Neural cell (in vitro differentiated cells): ENCODE data around the gene LTB4R2. TPM values are rescaled to one million over a fixed set of nuclear protein-coding genes. Genes with fewer than 3 reads are reported as not detected.

Experiments
- H2AFZ ChIP-seq: fragments of 200-600, 300-800 bp; sonication (generic), shearing (Covaris generic); 2 replicates; pipeline ENCODE4 v1.6.0; 2014; ENCODE audit warnings: low read depth, mild to moderate bottlenecking, antibody characterized with exemption, low read length, moderate library complexity
- H3F3A ChIP-seq: fragments of 200-600 bp; shearing (Covaris generic); 2 replicates; pipeline ENCODE4 v1.6.1; 2016; ENCODE audit warnings: mild to moderate bottlenecking, moderate library complexity, mixed read lengths, antibody characterized with exemption, low read length; ENCODE audit not compliant: insufficient read depth, poor library complexity, severe bottlenecking
- H3K27ac ChIP-seq: fragments of 200-600, 300-800 bp; sonication (generic), shearing (Covaris generic); 2 replicates; pipeline ENCODE4 v1.5.1; 2014; ENCODE audit warnings: mild to moderate bottlenecking, low read length, moderate library complexity
- H3K27me3 ChIP-seq: fragments of 300-800, 200-600 bp; sonication (generic), shearing (Covaris generic); 2 replicates; pipeline ENCODE4 v1.6.0; 2014; ENCODE audit warnings: mild to moderate bottlenecking, low read depth, low read length, moderate library complexity; ENCODE audit not compliant: insufficient read depth
- H3K36me3 ChIP-seq: fragments of 300-800, 200-600 bp; sonication (generic), shearing (Covaris generic); 2 replicates; pipeline ENCODE4 v1.5.1; 2014; ENCODE audit warnings: mild to moderate bottlenecking, antibody characterized with exemption, low read length, moderate library complexity; ENCODE audit not compliant: insufficient read depth
- H3K4me2 ChIP-seq: fragments of 300-800, 200-600 bp; sonication (generic), shearing (Covaris generic); 2 replicates; pipeline ENCODE4 v1.6.0; 2014; ENCODE audit warnings: mild to moderate bottlenecking, low read length
- H3K4me3 ChIP-seq: fragments of 300-800, 200-600 bp; sonication (generic), shearing (Covaris generic); 2 replicates; pipeline ENCODE4 v1.5.1; 2014; ENCODE audit warnings: mild to moderate bottlenecking, low read length, moderate library complexity
- H3K79me2 ChIP-seq: fragments of 200-600 bp; shearing (Covaris generic); replicated peaks from 2 replicates; pipeline ENCODE4 v1.6.0; 2014; ENCODE audit warnings: mild to moderate bottlenecking, low read length, moderate library complexity; ENCODE audit not compliant: insufficient read depth
- H3K9ac ChIP-seq: fragments of 300-800, 200-600 bp; sonication (generic), shearing (Covaris generic); 2 replicates; pipeline ENCODE4 v1.6.1; 2016; ENCODE audit warnings: mild to moderate bottlenecking, low read length, mixed read lengths
- H3K9me2 ChIP-seq: fragments of 200-600 bp; shearing (Covaris generic); 2 replicates; pipeline ENCODE4 v1.6.1; 2016; ENCODE audit warnings: mild to moderate bottlenecking, low read length, mixed read lengths; ENCODE audit not compliant: insufficient read depth
- H3K9me3 ChIP-seq: fragments of 200-600, 300-800 bp; sonication (generic), shearing (Covaris generic); 2 replicates; pipeline ENCODE4 v1.6.1; 2016; ENCODE audit warnings: mild to moderate bottlenecking, mixed run types, low read length, moderate library complexity, mixed read lengths
- H4K20me1 ChIP-seq: fragments of 200-600 bp; shearing (Covaris generic); 2 replicates; pipeline ENCODE4 v1.6.1; 2016; ENCODE audit warnings: mild to moderate bottlenecking, mixed run types; ENCODE audit not compliant: insufficient read depth
- EP300 ChIP-seq: fragments of 450-650 bp; conservative IDR thresholded peaks from 2 replicates; pipeline ENCODE4 v1.6.1; 2014; ENCODE audit warnings: antibody characterized with exemption, mild to moderate bottlenecking, moderate library complexity; ENCODE audit not compliant: poor library complexity, severe bottlenecking
- EZH2 ChIP-seq: fragments of 200-600, 300-800 bp; shearing (Covaris generic), sonication (generic); IDR thresholded peaks from 2 replicates; pipeline ENCODE4 v1.6.1; 2014; ENCODE audit warnings: antibody characterized with exemption, low read length, borderline replicate concordance, mild to moderate bottlenecking; ENCODE audit not compliant: insufficient read depth, poor library complexity, severe bottlenecking
- MXI1 ChIP-seq: fragments of 450-650 bp; conservative IDR thresholded peaks from 2 replicates; pipeline ENCODE4 v1.6.1; 2014; ENCODE audit warnings: antibody characterized with exemption, mild to moderate bottlenecking; ENCODE audit not compliant: poor library complexity, severe bottlenecking
- POLR2AphosphoS5 ChIP-seq: IDR thresholded peaks from 2 replicates; pipeline ENCODE4 v1.6.1; 2012
- RAD21 ChIP-seq: fragments of 450-650 bp; conservative IDR thresholded peaks from 2 replicates; pipeline ENCODE4 v1.6.1; 2014; ENCODE audit warnings: antibody characterized with exemption, mild to moderate bottlenecking, moderate library complexity
- REST ChIP-seq: IDR thresholded peaks from 2 replicates; pipeline ENCODE4 v1.6.1; 2012; ENCODE audit warnings: borderline replicate concordance
- SMC3 ChIP-seq: fragments of 450-650 bp; conservative IDR thresholded peaks from 2 replicates; pipeline ENCODE4 v1.6.1; 2014; ENCODE audit warnings: antibody characterized with exemption, mild to moderate bottlenecking, moderate library complexity; ENCODE audit not compliant: poor library complexity
- TAF1 ChIP-seq: IDR thresholded peaks from 2 replicates; pipeline ENCODE4 v1.6.1; 2012; ENCODE audit warnings: low read depth
- polyA plus RNA-seq: library from polyadenylated mRNA; depleted of rRNA; stranded (reverse); fragments of >200 nt; gene quantifications from 2 replicates; pipeline ENCODE4 v1.2.3, GENCODE V29; 2014
- TF ChIP-seq, protein P1 (sequence below): fragments of 450-650 bp; IDR thresholded peaks from 2 replicates; pipeline ENCODE4 v1.5.1; 2014; ENCODE audit warnings: antibody characterized with exemption, mild to moderate bottlenecking, moderate library complexity; ENCODE audit not compliant: poor library complexity, severe bottlenecking

LTB4R2 gene
- polyA plus RNA-seq, 1 donor from 2014 or later = 5.0 TPM

DNA sequence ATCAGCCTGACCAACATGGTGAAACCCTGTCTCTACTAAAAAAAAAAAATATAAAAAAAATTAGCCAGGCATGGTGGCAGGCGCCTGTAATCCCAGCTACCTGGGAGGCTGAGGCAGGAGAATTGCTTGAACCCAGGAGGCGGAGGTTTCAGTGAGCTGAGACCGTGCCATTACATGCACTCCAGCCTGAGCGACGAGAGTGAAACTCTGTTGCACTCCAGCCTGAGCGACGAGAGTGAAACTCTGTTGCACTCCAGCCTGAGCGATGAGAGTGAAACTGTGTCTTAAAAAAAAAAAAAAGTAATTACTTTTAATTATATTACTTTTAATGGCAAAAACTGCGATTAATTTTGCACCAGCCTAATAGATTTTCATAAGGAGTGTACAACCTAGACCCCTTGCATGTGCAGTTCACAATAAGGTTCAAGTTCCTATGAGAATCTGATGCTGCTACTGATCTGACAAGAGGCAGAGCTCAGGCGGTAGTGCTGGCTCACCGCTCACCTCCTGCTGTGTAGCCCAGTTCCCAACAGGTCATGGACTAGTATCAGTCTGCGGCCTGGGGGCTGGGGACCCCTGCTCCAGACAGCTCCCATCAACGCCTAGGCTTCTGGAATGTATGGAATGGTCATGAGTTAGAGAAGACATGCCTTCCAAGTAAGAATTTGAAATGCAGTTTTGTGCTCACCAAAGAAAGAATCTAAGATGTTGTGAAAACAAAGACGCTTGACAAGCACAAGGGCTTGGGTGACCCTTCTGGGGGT, 11.5 kb downstream of the LTB4R2 start:
- Histone ChIP-seq H3K36me3 (no peaks in the 10 kb centered on the region), H3K9me2 (no peaks in the 10 kb centered on the region), H3K9me3 (no peaks in the 10 kb centered on the region), H3K27me3 (peaks cover 8% of the 10 kb centered on the region), H3K4me3 (no peak overlapping the region), H3F3A (no peaks in the 10 kb centered on the region), H2AFZ (no peak overlapping the region), H3K9ac (no peak overlapping the region), H3K79me2 (no peaks in the 10 kb centered on the region), H3K4me2 (no peak overlapping the region), H3K27ac (no peak overlapping the region), H4K20me1 (no peaks in the 10 kb centered on the region)
- TF ChIP-seq, protein P1, sequence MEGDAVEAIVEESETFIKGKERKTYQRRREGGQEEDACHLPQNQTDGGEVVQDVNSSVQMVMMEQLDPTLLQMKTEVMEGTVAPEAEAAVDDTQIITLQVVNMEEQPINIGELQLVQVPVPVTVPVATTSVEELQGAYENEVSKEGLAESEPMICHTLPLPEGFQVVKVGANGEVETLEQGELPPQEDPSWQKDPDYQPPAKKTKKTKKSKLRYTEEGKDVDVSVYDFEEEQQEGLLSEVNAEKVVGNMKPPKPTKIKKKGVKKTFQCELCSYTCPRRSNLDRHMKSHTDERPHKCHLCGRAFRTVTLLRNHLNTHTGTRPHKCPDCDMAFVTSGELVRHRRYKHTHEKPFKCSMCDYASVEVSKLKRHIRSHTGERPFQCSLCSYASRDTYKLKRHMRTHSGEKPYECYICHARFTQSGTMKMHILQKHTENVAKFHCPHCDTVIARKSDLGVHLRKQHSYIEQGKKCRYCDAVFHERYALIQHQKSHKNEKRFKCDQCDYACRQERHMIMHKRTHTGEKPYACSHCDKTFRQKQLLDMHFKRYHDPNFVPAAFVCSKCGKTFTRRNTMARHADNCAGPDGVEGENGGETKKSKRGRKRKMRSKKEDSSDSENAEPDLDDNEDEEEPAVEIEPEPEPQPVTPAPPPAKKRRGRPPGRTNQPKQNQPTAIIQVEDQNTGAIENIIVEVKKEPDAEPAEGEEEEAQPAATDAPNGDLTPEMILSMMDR = no peak
- TF ChIP-seq RAD21 (no peak), REST (no peak), EZH2 (no peak), MXI1 (no peak), SMC3 (no peak), POLR2AphosphoS5 (no peak), EP300 (no peak), TAF1 (no peak)

GRCh38 chr14:24322672-24323071, 12.7 kb downstream of the LTB4R2 start:
- Histone ChIP-seq H3K9me2 (no peaks in the 10 kb centered on the region), H4K20me1 (no peaks in the 10 kb centered on the region), H3K36me3 (no peaks in the 10 kb centered on the region), H3K79me2 (no peaks in the 10 kb centered on the region), H2AFZ (no peak overlapping the region), H3K4me3 (no peak overlapping the region), H3K27me3 (peaks cover 8% of the 10 kb centered on the region), H3K4me2 (no peak overlapping the region), H3F3A (no peaks in the 10 kb centered on the region), H3K27ac (no peak overlapping the region), H3K9ac (no peak overlapping the region), H3K9me3 (no peaks in the 10 kb centered on the region)
- no peak for TF ChIP-seq EZH2
